ENCODE measurements around the gene NLGN1.

Gene NLGN1

GRCh38 chr3:173862701-173863100 lies 465.2 kb downstream of the NLGN1 start:
- no peak for DNase-seq

GRCh38 chr3:173863551-173863950 lies 466.0 kb downstream of the NLGN1 start:
- no peak for DNase-seq

GRCh38 chr3:173865900-173866498 lies 468.5 kb downstream of the NLGN1 start:
- DNase-seq, result no peak

GRCh38 chr3:173869766-173870165 lies 472.2 kb downstream of the NLGN1 start:
- DNase-seq, result no peak

GRCh38 chr3:173870976-173871375 lies 473.4 kb downstream of the NLGN1 start:
- no peak for DNase-seq

- DNase-seq, result no peak
These were observed 478.2 kb downstream of the NLGN1 start for GRCh38 chr3:173875790-173876189.

GRCh38 chr3:173876476-173876875 lies 478.9 kb downstream of the NLGN1 start:
- DNase-seq, result no peak

- DNase-seq, result no peak
These were observed 490.3 kb downstream of the NLGN1 start for GRCh38 chr3:173887888-173888287.

- DNase-seq, result no peak
These were observed 492.1 kb downstream of the NLGN1 start for GRCh38 chr3:173889596-173889995.

- DNase-seq, result no peak
These were observed 492.5 kb downstream of the NLGN1 start for GRCh38 chr3:173890091-173890490.

GRCh38 chr3:173891272-173892100 lies 493.9 kb downstream of the NLGN1 start:
- DNase-seq, result peak; percentile 15

GRCh38 chr3:173892547-173892946 lies 495.0 kb downstream of the NLGN1 start:
- DNase-seq, result no peak

GRCh38 chr3:173893066-173893465 lies 495.5 kb downstream of the NLGN1 start:
- DNase-seq, result no peak

GRCh38 chr3:173893835-173894234 lies 496.3 kb downstream of the NLGN1 start:
- DNase-seq, result no peak

GRCh38 chr3:173897631-173898030 lies 500.1 kb downstream of the NLGN1 start:
- DNase-seq, result no peak

GRCh38 chr3:173901649-173902048 lies 504.1 kb downstream of the NLGN1 start:
- DNase-seq, result no peak

GRCh38 chr3:173902401-173902800 lies 504.9 kb downstream of the NLGN1 start:
- no peak for DNase-seq

- no peak for DNase-seq
These were observed 505.3 kb downstream of the NLGN1 start for GRCh38 chr3:173902871-173903270.

GRCh38 chr3:173905381-173905780 lies 507.8 kb downstream of the NLGN1 start:
- no peak for DNase-seq

GRCh38 chr3:173911446-173911845 lies 513.9 kb downstream of the NLGN1 start:
- peak; percentile 65 for DNase-seq

- DNase-seq, result no peak
These were observed 514.6 kb downstream of the NLGN1 start for GRCh38 chr3:173912126-173912525.

GRCh38 chr3:173913397-173913796 lies 515.9 kb downstream of the NLGN1 start:
- peak; percentile 24 for DNase-seq

GRCh38 chr3:173913974-173914421 lies 516.5 kb downstream of the NLGN1 start:
- no peak for DNase-seq

GRCh38 chr3:173916799-173917198 lies 519.3 kb downstream of the NLGN1 start:
- DNase-seq, result no peak

GRCh38 chr3:173920386-173920785 lies 522.8 kb downstream of the NLGN1 start:
- DNase-seq, result no peak

Data from NCI-H1436 (cell line).